Mesendoderm (in vitro differentiated cells): ENCODE data around the gene PIAS4. TPM values are rescaled to one million over a fixed set of nuclear protein-coding genes. Genes with fewer than 3 reads are reported as not detected.

Experiments used
- DNase-seq: peaks from one replicate; pipeline ENCODE4 v3.0.0; 2013
- H2AK5ac ChIP-seq: 2 replicates; pipeline ENCODE4 v1.6.1; 2013; ENCODE audit warnings: low read length, inconsistent platforms
- H2BK120ac ChIP-seq: 2 replicates; pipeline ENCODE4 v1.6.1; 2013; ENCODE audit warnings: low read depth, mild to moderate bottlenecking, low read length, moderate library complexity, mixed read lengths
- H2BK15ac ChIP-seq: replicated peaks from 2 replicates; pipeline ENCODE4 v1.6.1; 2013; ENCODE audit warnings: low read depth, mild to moderate bottlenecking, moderate library complexity
- H2BK5ac ChIP-seq: 2 replicates; pipeline ENCODE4 v1.6.1; 2013; ENCODE audit warnings: low read length, inconsistent platforms
- H3K18ac ChIP-seq: 2 replicates; pipeline ENCODE4 v1.6.1; 2013; ENCODE audit warnings: mild to moderate bottlenecking, low read length, mixed read lengths
- H3K23ac ChIP-seq: one replicate; pipeline ENCODE4 v1.6.1; 2013; ENCODE audit warnings: low read length
- H3K27ac ChIP-seq: 2 replicates; pipeline ENCODE4 v1.5.1; 2013; ENCODE audit warnings: low read depth, mild to moderate bottlenecking, inconsistent platforms, low read length, moderate library complexity
- H3K27me3 ChIP-seq: 2 replicates; pipeline ENCODE4 v1.6.1; 2013; ENCODE audit warnings: low read length, control low read depth, mild to moderate bottlenecking, inconsistent platforms; ENCODE audit not compliant: insufficient read depth, poor library complexity
- H3K36me3 ChIP-seq: 2 replicates; pipeline ENCODE4 v1.6.1; 2013; ENCODE audit warnings: low read length, inconsistent platforms; ENCODE audit not compliant: control insufficient read depth, insufficient read depth
- H3K4ac ChIP-seq: one replicate; pipeline ENCODE4 v1.6.1; 2013; ENCODE audit warnings: low read depth, mild to moderate bottlenecking, low read length, moderate library complexity
- H3K4me1 ChIP-seq: 2 replicates; pipeline ENCODE4 v1.6.1; 2013; ENCODE audit warnings: low read depth, low read length, inconsistent platforms; ENCODE audit not compliant: control insufficient read depth
- H3K4me2 ChIP-seq: 2 replicates; pipeline ENCODE4 v1.6.1; 2013; ENCODE audit warnings: low read length
- H3K4me3 ChIP-seq: 2 replicates; pipeline ENCODE4 v1.5.1; 2013; ENCODE audit warnings: mild to moderate bottlenecking, low read length
- H3K56ac ChIP-seq: one replicate; pipeline ENCODE4 v1.6.1; 2013; ENCODE audit warnings: low read length
- H3K79me1 ChIP-seq: 2 replicates; pipeline ENCODE4 v1.6.1; 2013; ENCODE audit warnings: low read length, inconsistent platforms
- H3K79me2 ChIP-seq: 2 replicates; pipeline ENCODE4 v1.6.1; 2013; ENCODE audit warnings: mild to moderate bottlenecking, low read length; ENCODE audit not compliant: control insufficient read depth, insufficient read depth
- H3K9ac ChIP-seq: 2 replicates; pipeline ENCODE4 v1.6.1; 2013; ENCODE audit warnings: low read length, inconsistent platforms
- H4K5ac ChIP-seq: one replicate; pipeline ENCODE4 v1.6.1; 2013; ENCODE audit warnings: low read length
- H4K8ac ChIP-seq: one replicate; pipeline ENCODE4 v1.6.1; 2013; ENCODE audit warnings: low read depth, mild to moderate bottlenecking, control low read depth, low read length, moderate library complexity
- WGBS: extraction: QIAGEN DNeasy Blood & Tissue Kit; methylation state at CpG from one replicate; pipeline ENCODE4 v1.1.7; 2013; ENCODE audit warnings: low lambda C conversion rate, missing lambda C conversion rate; ENCODE audit not compliant: insufficient coverage; ENCODE audit errors: extremely low coverage; 5-methylcytosine and 5-hydroxymethylcytosine counted together
- polyA plus RNA-seq, 2 experiments: library from polyadenylated mRNA; stranded (reverse); fragments of 200-250 nt; gene quantifications; one replicate each; pipeline ENCODE4 v1.2.3, GENCODE V29; 2013

PIAS4 gene
- polyA plus RNA-seq (2013, experiment 1 of 2): 63.4 TPM
- polyA plus RNA-seq (2013, experiment 2 of 2): 63.3 TPM

- no peak within 1 kb of the TSS for H2BK120ac ChIP-seq
- peak within 1 kb of the TSS; percentile 97 for H3K18ac ChIP-seq
- peaks cover 36% of the 10 kb centered on the region for H3K79me2 ChIP-seq
- peak within 1 kb of the TSS; percentile 85 for H2BK5ac ChIP-seq
- peak within 1 kb of the TSS; percentile 99 for H3K56ac ChIP-seq
- peak within 1 kb of the TSS; percentile 97 for H4K8ac ChIP-seq
- no peak within 1 kb of the TSS for H3K23ac ChIP-seq
- peak within 1 kb of the TSS; percentile 72 for H3K4me2 ChIP-seq
- H2AK5ac ChIP-seq: no peak within 1 kb of the TSS
- no peaks in the 10 kb centered on the region for H3K36me3 ChIP-seq
- H4K5ac ChIP-seq: no peak within 1 kb of the TSS
- peaks cover 14% of the 10 kb centered on the region for H3K79me1 ChIP-seq
- peak within 1 kb of the TSS; percentile 84 for H3K4ac ChIP-seq
- H3K4me1 ChIP-seq: no peaks in the 10 kb centered on the region
- WGBS: no CpG with 5 or more reads among the region's 91 CpGs
- peak; percentile 97 for DNase-seq
- H3K9ac ChIP-seq: peak within 1 kb of the TSS; percentile 94
- no peaks in the 10 kb centered on the region for H3K27me3 ChIP-seq
- H3K4me3 ChIP-seq: peak within 1 kb of the TSS; percentile 81
- H2BK15ac ChIP-seq: no peak within 1 kb of the TSS
- peak within 1 kb of the TSS; percentile 57 for H3K27ac ChIP-seq
Measured at GRCh38 chr19:4007021-4007835, at the start of gene PIAS4. TSS of gene PIAS4 (plus strand) at chr19:4007736. CDS start at chr19:4007761, 25 bp downstream.

GRCh38 chr19:3958836-3959765, 48.4 kb upstream of the PIAS4 start:
- Histone ChIP-seq H2BK120ac (no peak overlapping the region), H3K23ac (no peak overlapping the region), H3K56ac (no peak overlapping the region), H3K79me2 (no peaks in the 10 kb centered on the region), H3K18ac (no peak overlapping the region), H3K27me3 (no peaks in the 10 kb centered on the region), H3K9ac (no peak overlapping the region), H3K36me3 (peaks cover 7% of the 10 kb centered on the region), H3K27ac (no peak overlapping the region), H3K4me1 (no peaks in the 10 kb centered on the region), H2BK5ac (no peak overlapping the region), H3K4ac (no peak overlapping the region), H4K5ac (no peak overlapping the region), H4K8ac (no peak overlapping the region), H3K79me1 (no peaks in the 10 kb centered on the region), H2AK5ac (no peak overlapping the region), H3K4me3 (no peak overlapping the region), H2BK15ac (no peak overlapping the region), H3K4me2 (no peak overlapping the region)
- no CpG with 5 or more reads among the region's 86 CpGs for whole genome bisulfite sequencing
- no peak for DNase-seq

DNA sequence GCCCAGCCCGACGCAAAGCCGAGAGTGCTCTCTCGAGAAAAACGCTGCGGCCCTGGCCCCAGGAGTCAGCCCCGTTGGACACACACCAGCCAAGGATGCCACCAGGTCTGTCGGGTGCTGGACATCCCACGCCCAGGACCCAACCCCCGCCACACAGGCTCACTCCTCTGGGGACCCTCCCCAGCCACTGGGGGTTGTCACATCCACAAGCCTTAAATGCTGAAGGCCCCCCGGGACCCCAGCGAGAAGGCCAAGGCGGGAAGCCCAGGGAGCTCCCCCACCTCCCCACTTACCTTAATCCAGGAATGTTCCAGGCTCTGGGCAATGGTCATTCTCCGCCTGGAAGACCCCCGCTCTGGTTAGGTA, 47.8 kb upstream of the PIAS4 start:
- H3K23ac ChIP-seq: no peak overlapping the region
- no peak overlapping the region for H2BK5ac ChIP-seq
- H3K4me2 ChIP-seq: no peak overlapping the region
- peaks cover 8% of the 10 kb centered on the region for H3K36me3 ChIP-seq
- H2BK120ac ChIP-seq: no peak overlapping the region
- no peak overlapping the region for H2BK15ac ChIP-seq
- no peak overlapping the region for H4K5ac ChIP-seq
- no peak overlapping the region for H3K9ac ChIP-seq
- H3K79me2 ChIP-seq: no peaks in the 10 kb centered on the region
- H3K79me1 ChIP-seq: no peaks in the 10 kb centered on the region
- H3K56ac ChIP-seq: no peak overlapping the region
- no peak overlapping the region for H3K4me3 ChIP-seq
- no peak overlapping the region for H3K18ac ChIP-seq
- H2AK5ac ChIP-seq: no peak overlapping the region
- WGBS: no CpG with 5 or more reads among the region's 15 CpGs
- no peak overlapping the region for H3K27ac ChIP-seq
- no peaks in the 10 kb centered on the region for H3K27me3 ChIP-seq
- H3K4me1 ChIP-seq: no peaks in the 10 kb centered on the region
- no peak for DNase-seq
- no peak overlapping the region for H3K4ac ChIP-seq
- no peak overlapping the region for H4K8ac ChIP-seq

GRCh38 chr19:3961007-3961406, 46.5 kb upstream of the PIAS4 start:
- H3K56ac ChIP-seq: no peak overlapping the region
- no peaks in the 10 kb centered on the region for H3K27me3 ChIP-seq
- no peaks in the 10 kb centered on the region for H3K4me1 ChIP-seq
- peaks cover 4% of the 10 kb centered on the region for H3K79me1 ChIP-seq
- WGBS: no CpG with 5 or more reads among the region's 24 CpGs
- no peak overlapping the region for H2BK15ac ChIP-seq
- H4K5ac ChIP-seq: no peak overlapping the region
- H3K79me2 ChIP-seq: peaks cover 6% of the 10 kb centered on the region
- H3K4me3 ChIP-seq: no peak overlapping the region
- H3K4ac ChIP-seq: no peak overlapping the region
- H3K27ac ChIP-seq: no peak overlapping the region
- H3K23ac ChIP-seq: no peak overlapping the region
- H3K36me3 ChIP-seq: peaks cover 8% of the 10 kb centered on the region
- H2BK5ac ChIP-seq: no peak overlapping the region
- no peak for DNase-seq
- H2BK120ac ChIP-seq: no peak overlapping the region
- H3K18ac ChIP-seq: no peak overlapping the region
- no peak overlapping the region for H3K9ac ChIP-seq
- H4K8ac ChIP-seq: no peak overlapping the region
- no peak overlapping the region for H3K4me2 ChIP-seq
- no peak overlapping the region for H2AK5ac ChIP-seq

DNA sequence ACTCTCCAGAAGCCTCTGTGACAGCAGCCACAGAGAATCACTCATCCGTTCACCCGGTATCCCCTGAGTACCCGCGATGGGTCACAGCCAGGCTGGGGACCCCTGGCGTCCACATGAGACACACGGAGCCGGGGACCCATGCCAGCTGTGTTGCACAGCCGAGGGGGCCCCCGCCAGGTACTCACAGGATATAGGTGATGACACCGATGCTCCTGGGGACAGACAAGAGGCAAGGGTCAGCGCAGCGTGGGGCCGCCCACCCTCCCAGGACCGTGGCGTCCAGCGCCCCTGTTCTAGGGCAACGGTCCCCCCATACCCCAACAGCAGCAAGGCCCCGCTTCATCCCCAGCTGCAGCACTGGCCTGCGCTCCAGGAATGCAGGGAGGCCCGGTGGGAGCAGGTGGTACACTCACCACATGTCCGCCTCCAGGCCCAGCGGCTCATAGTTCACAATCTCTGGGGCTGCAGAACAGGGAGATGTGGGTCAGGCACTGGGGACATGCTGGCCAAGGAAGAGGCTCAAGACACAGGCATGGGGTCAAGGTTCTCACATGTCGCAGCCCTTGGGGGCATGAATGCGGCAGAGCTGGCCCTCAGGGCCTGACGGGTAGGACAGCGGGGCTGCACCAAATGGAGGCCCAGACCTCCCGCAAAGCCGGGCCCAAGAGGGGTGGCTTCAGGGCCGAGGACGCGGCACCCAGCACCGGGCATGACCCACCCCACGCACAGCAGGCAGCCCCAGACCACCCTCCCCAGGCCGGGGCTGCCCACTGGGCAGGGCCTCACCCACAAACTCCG, 43.9 kb upstream of the PIAS4 start:
- H3K4ac ChIP-seq: no peak overlapping the region
- no peak overlapping the region for H3K23ac ChIP-seq
- DNase-seq: no peak
- no peak overlapping the region for H4K8ac ChIP-seq
- no peaks in the 10 kb centered on the region for H3K4me1 ChIP-seq
- H3K79me1 ChIP-seq: peaks cover 10% of the 10 kb centered on the region
- H3K36me3 ChIP-seq: peaks cover 6% of the 10 kb centered on the region
- H3K27ac ChIP-seq: no peak overlapping the region
- no peak overlapping the region for H3K56ac ChIP-seq
- no peak overlapping the region for H3K4me2 ChIP-seq
- H2BK5ac ChIP-seq: no peak overlapping the region
- peaks cover 25% of the 10 kb centered on the region for H3K79me2 ChIP-seq
- no peak overlapping the region for H3K4me3 ChIP-seq
- H3K27me3 ChIP-seq: no peaks in the 10 kb centered on the region
- H2BK15ac ChIP-seq: no peak overlapping the region
- no CpG with 5 or more reads among the region's 35 CpGs for WGBS
- H3K9ac ChIP-seq: no peak overlapping the region
- H2AK5ac ChIP-seq: no peak overlapping the region
- no peak overlapping the region for H2BK120ac ChIP-seq
- H3K18ac ChIP-seq: no peak overlapping the region
- H4K5ac ChIP-seq: no peak overlapping the region
